ENCODE results near the gene ANKZF1. TPM values are rescaled to one million over a fixed set of nuclear protein-coding genes. Genes with fewer than 3 reads are reported as not detected.

ANKZF1 gene
- total RNA-seq, 4 donors from 2014 or later, result 20.4 to 34.1 (median 27.6) TPM

DNA sequence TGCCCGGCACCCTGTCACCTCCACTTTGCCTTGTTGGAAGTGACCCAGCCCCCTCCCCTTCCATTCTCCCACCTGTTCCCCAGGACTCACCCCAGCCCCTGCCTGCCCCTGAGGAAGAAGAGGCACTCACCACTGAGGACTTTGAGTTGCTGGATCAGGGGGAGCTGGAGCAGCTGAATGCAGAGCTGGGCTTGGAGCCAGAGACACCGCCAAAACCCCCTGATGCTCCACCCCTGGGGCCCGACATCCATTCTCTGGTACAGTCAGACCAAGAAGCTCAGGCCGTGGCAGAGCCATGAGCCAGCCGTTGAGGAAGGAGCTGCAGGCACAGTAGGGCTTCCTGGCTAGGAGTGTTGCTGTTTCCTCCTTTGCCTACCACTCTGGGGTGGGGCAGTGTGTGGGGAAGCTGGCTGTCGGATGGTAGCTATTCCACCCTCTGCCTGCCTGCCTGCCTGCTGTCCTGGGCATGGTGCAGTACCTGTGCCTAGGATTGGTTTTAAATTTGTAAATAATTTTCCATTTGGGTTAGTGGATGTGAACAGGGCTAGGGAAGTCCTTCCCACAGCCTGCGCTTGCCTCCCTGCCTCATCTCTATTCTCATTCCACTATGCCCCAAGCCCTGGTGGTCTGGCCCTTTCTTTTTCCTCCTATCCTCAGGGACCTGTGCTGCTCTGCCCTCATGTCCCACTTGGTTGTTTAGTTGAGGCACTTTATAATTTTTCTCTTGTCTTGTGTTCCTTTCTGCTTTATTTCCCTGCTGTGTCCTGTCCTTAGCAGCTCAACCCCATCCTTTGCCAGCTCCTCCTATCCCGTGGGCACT lies 47.1 kb upstream of the ANKZF1 start:
- Histone ChIP-seq H3K4me3 (no peak overlapping the region), H3K27me3 (no peaks in the 10 kb centered on the region), H3K4me1 (peaks cover 12 to 27% (median 17%) of the 10 kb centered on the region in 4 donors), H3K36me3 (peaks cover 49 to 62% (median 54%) of the 10 kb centered on the region in 4 donors), H3K9me3 (no peaks in the 10 kb centered on the region), H3K27ac (replicated peaks in 1 of 4) (no peak overlapping the region)
- intact Hi-C loops (cut with DNase I), result no loop called here
- TF ChIP-seq, protein P1, sequence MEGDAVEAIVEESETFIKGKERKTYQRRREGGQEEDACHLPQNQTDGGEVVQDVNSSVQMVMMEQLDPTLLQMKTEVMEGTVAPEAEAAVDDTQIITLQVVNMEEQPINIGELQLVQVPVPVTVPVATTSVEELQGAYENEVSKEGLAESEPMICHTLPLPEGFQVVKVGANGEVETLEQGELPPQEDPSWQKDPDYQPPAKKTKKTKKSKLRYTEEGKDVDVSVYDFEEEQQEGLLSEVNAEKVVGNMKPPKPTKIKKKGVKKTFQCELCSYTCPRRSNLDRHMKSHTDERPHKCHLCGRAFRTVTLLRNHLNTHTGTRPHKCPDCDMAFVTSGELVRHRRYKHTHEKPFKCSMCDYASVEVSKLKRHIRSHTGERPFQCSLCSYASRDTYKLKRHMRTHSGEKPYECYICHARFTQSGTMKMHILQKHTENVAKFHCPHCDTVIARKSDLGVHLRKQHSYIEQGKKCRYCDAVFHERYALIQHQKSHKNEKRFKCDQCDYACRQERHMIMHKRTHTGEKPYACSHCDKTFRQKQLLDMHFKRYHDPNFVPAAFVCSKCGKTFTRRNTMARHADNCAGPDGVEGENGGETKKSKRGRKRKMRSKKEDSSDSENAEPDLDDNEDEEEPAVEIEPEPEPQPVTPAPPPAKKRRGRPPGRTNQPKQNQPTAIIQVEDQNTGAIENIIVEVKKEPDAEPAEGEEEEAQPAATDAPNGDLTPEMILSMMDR (IDR thresholded peaks at IDR 0.05), result no peak
- TF ChIP-seq POLR2A (IDR thresholded peaks at IDR 0.05; ENCODE audit: low read depth), result no peak
- no peak for TF ChIP-seq EP300 (IDR thresholded peaks at IDR 0.05)
- 67% methylated on average over 4 of the region's 8 CpGs for WGBS
- peak; percentile 64 for DNase-seq (ENCODE audit: extremely low spot score)

DNA sequence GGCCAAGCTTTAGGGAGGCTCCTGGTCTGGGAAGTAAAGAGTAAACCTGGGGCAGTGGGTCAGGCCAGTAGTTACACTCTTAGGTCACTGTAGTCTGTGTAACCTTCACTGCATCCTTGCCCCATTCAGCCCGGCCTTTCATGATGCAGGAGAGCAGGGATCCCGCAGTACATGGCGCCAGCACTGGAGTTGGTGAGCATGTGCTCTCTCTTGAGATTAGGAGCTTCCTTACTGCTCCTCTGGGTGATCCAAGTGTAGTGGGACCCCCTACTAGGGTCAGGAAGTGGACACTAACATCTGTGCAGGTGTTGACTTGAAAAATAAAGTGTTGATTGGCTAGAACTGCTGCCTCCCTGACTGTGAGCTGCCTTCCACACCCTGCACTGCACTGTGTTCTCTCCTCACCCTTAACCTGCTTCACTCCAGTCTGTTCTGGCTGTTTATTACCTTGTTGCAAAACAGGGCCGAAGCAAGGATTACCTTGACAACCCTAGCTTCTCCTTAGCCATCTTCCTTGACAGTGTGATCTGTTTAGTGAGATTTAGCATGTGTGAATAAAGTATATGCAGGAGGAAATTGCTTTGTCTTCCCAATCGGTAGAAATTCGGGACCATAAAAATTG lies 46.3 kb upstream of the ANKZF1 start:
- H3K27ac ChIP-seq (replicated peaks in 1 of 4), result no peak overlapping the region
- 94% methylated on average over 6 of the region's 6 CpGs for WGBS
- H3K4me1 ChIP-seq, result peaks cover 12 to 27% (median 17%) of the 10 kb centered on the region in 4 donors
- intact Hi-C loops (cut with DNase I), result no loop called here
- peak; percentile 78 for DNase-seq (ENCODE audit: extremely low spot score)
- peaks cover 49 to 62% (median 54%) of the 10 kb centered on the region in 4 donors for H3K36me3 ChIP-seq
- no peak for TF ChIP-seq POLR2A (IDR thresholded peaks at IDR 0.05; ENCODE audit: low read depth)
- TF ChIP-seq POLR2AphosphoS5 (IDR thresholded peaks at IDR 0.05), result no peak
- TF ChIP-seq, protein P1 (IDR thresholded peaks at IDR 0.05), result no peak
- TF ChIP-seq EP300 (IDR thresholded peaks at IDR 0.05), result no peak
- H3K4me3 ChIP-seq, result no peak overlapping the region
- no peaks in the 10 kb centered on the region for H3K9me3 ChIP-seq
- H3K27me3 ChIP-seq, result no peaks in the 10 kb centered on the region

DNA sequence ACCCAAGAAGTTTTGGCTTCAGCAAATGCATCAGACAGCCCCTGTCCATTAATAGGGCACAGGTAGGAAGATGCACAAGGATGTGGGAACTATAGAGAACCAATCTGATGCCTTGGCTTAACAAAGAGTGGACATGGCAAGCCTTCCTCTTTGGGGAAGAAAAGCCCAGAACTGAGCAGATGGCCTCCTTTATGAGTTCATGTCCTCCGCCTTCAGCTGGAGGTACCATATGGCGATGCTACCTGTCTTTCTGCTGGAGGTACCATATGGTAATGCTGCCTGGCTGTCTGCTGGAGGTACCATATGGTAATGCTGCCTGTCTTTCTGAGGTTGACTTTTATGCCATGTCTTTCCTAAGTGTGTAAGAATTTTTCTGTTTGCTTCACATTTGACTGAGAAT lies 45.5 kb upstream of the ANKZF1 start:
- Histone ChIP-seq H3K27ac (replicated peaks in 1 of 4) (no peak overlapping the region), H3K36me3 (peaks cover 49 to 62% (median 54%) of the 10 kb centered on the region in 4 donors), H3K9me3 (no peaks in the 10 kb centered on the region), H3K27me3 (no peaks in the 10 kb centered on the region), H3K4me1 (peaks cover 6 to 20% (median 10%) of the 10 kb centered on the region in 4 donors), H3K4me3 (no peak overlapping the region)
- TF ChIP-seq POLR2A (IDR thresholded peaks at IDR 0.05; ENCODE audit: low read depth), result no peak
- TF ChIP-seq, protein P1 (IDR thresholded peaks at IDR 0.05), result no peak
- no peak for TF ChIP-seq EP300 (IDR thresholded peaks at IDR 0.05)
- TF ChIP-seq POLR2AphosphoS5 (IDR thresholded peaks at IDR 0.05), result no peak
- 95% methylated on average over 2 of the region's 2 CpGs for WGBS
- intact Hi-C loops (cut with DNase I), result no loop called here
- DNase-seq (ENCODE audit: extremely low spot score), result no peak

DNA sequence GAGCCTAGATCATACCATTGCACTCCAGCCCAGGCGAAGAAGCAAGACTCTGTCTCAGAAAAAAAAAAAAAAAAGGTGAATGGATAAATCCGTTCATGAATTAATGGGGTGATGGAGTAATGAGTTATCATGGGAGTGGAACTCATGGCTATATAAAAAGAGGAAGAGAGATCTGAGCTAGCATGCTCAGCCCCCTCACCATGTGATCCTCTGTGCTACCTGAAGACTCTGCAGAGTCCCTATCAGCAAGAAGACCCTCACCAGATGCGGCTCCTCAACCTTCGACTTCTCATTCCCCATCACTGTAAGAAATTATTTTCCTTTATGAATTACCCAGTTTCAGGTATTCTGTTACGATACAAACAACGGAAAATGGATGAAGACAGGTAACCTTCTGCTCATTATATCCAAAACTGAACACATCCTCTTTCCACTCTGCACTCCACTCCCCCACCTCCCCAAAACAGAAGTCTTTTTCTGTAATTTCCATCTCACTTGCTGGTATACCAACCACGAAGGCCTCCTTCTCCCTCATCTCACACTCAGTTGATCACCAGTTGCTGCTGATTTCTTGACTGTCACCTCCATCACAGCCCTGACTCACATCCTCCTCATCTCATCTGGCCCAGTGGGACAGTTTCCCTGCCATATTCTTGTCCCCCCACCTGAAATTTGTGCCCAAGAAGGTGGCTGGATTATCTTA lies 42.7 kb upstream of the ANKZF1 start:
- no peaks in the 10 kb centered on the region for H3K4me1 ChIP-seq
- H3K27me3 ChIP-seq, result no peaks in the 10 kb centered on the region
- 92% methylated on average over 7 of the region's 7 CpGs for WGBS
- intact Hi-C loops (cut with DNase I), result no loop called here
- DNase-seq (ENCODE audit: extremely low spot score), result no peak
- TF ChIP-seq POLR2AphosphoS5 (IDR thresholded peaks at IDR 0.05) (no peak), POLR2A (IDR thresholded peaks at IDR 0.05; ENCODE audit: low read depth) (no peak), EP300 (IDR thresholded peaks at IDR 0.05) (no peak)
- TF ChIP-seq, protein P1 (IDR thresholded peaks at IDR 0.05), result no peak
- H3K36me3 ChIP-seq, result peaks cover 24 to 37% (median 29%) of the 10 kb centered on the region in 4 donors
- H3K9me3 ChIP-seq, result no peaks in the 10 kb centered on the region
- no peak overlapping the region for H3K4me3 ChIP-seq
- H3K27ac ChIP-seq (replicated peaks in 1 of 4), result no peak overlapping the region
